Lower leg skin (tissue), 4 donors: ENCODE measurements around the gene C9orf50. TPM values are rescaled to one million over a fixed set of nuclear protein-coding genes. Genes with fewer than 3 reads are reported as not detected.

Experiments
- DNase-seq, 2 donors: peaks; one replicate each; pipeline ENCODE4 v3.0.0-alpha.2; 2019; ENCODE audit warnings: low spot score in 2 of 2
- H3K4me3 ChIP-seq: fragments of 200-600 bp; sonication (generic); 2 replicates; pipeline ENCODE4 v1.5.1; 2017; ENCODE audit warnings: mild to moderate bottlenecking, low read depth; ENCODE audit not compliant: poor library complexity, severe bottlenecking
- CTCF ChIP-seq, 3 donors: fragments of 450-650 bp; IDR thresholded peaks; one replicate each; pipeline ENCODE4 v1.5.1; 2016; ENCODE audit warnings: antibody characterized with exemption in 3 of 3, mild to moderate bottlenecking in 3 of 3, moderate library complexity in 2 of 3
- POLR2A ChIP-seq, 2 donors: fragments of 450-650 bp; IDR thresholded peaks; one replicate each; pipeline ENCODE4 v1.6.1; 2016 to 2017; ENCODE audit warnings: antibody characterized with exemption in 2 of 2, mild to moderate bottlenecking in 1 of 2, moderate library complexity in 1 of 2
- WGBS, 2 donors: methylation state at CpG; one replicate each; pipeline ENCODE4 v1.1.5; 2018; 5-methylcytosine and 5-hydroxymethylcytosine counted together
- intact Hi-C: fragments of 100-400 bp; cut with DNase I; formaldehyde crosslinking; loops from one replicate; pipeline ENCODE4 v1.15.0; 2023; ENCODE audit warnings: low total_unique reads
- total RNA-seq, 4 donors: library from RNA; depleted of rRNA; stranded (reverse); fragments of >200 nt; gene quantifications; one replicate each; pipeline ENCODE4 v1.1.0, GENCODE V29; 2016

The C9orf50 gene
- total RNA-seq, 4 donors from 2014 or later = not detected

GRCh38 chr9:129626625-129627284 is 5.9 kb upstream of the C9orf50 start:
- no peak for DNase-seq

GRCh38 chr9:129626079-129626624 is 5.3 kb upstream of the C9orf50 start, which contains the start of gene NTMT1:
Gene NTMT1 (plus strand): TSS chr9:129626163. CDS start chr9:129632704, 6,541 bp downstream.
- intact Hi-C loops = no loop called here

More at GRCh38 chr9:129626625-129627284, 5.9 kb upstream of the C9orf50 start:
- peak overlapping the region; percentile 83 for H3K4me3 ChIP-seq
- TF ChIP-seq POLR2A (IDR thresholded peaks at IDR 0.05) (no peak), CTCF (IDR thresholded peaks at IDR 0.05) (no peak)
- intact Hi-C loops = no loop called here
- WGBS, 2 donors = 1% methylated on average over 20 of the region's 20 CpGs

GRCh38 chr9:129624947-129625346 is 4.0 kb upstream of the C9orf50 start:
- WGBS, 2 donors = 35 to 38% methylated on average over 9 of the region's 9 CpGs
- intact Hi-C loops = no loop called here
- TF ChIP-seq POLR2A (IDR thresholded peaks at IDR 0.05) (no peak), CTCF (IDR thresholded peaks at IDR 0.05) (no peak)
- no peak for DNase-seq
- no peak overlapping the region for H3K4me3 ChIP-seq

More at GRCh38 chr9:129626079-129626624, 5.3 kb upstream of the C9orf50 start, which contains the start of gene NTMT1:
- DNase-seq = peak; percentile 80 to 98
- TF ChIP-seq CTCF (IDR thresholded peaks at IDR 0.05) = no peak
- peak in 1 of 2 donors; percentile 96 for TF ChIP-seq POLR2A (IDR thresholded peaks at IDR 0.05)
- peak within 1 kb of the TSS; percentile 83 for H3K4me3 ChIP-seq
- whole genome bisulfite sequencing, 2 donors = 0 to 1% methylated on average over 30 to 32 of the region's 55 CpGs

GRCh38 chr9:129624168-129624759 is 3.4 kb upstream of the C9orf50 start:
- intact Hi-C loops = no loop called here
- H3K4me3 ChIP-seq = no peak overlapping the region
- 25 to 32% methylated on average over 12 of the region's 12 CpGs for WGBS, 2 donors
- DNase-seq = no peak
- TF ChIP-seq CTCF (IDR thresholded peaks at IDR 0.05) (no peak), POLR2A (IDR thresholded peaks at IDR 0.05) (no peak)

- no peak for TF ChIP-seq CTCF (IDR thresholded peaks at IDR 0.05)
- TF ChIP-seq POLR2A (IDR thresholded peaks at IDR 0.05) = no peak
- WGBS, 2 donors = 55 to 62% methylated on average over 6 of the region's 6 CpGs
- no peak for DNase-seq
- H3K4me3 ChIP-seq = no peak overlapping the region
- intact Hi-C loops = no loop called here
Observed at GRCh38 chr9:129623331-129623730, 2.4 kb upstream of the C9orf50 start.
